ENCODE measurements around the gene BTBD9.

BTBD9 gene

DNA sequence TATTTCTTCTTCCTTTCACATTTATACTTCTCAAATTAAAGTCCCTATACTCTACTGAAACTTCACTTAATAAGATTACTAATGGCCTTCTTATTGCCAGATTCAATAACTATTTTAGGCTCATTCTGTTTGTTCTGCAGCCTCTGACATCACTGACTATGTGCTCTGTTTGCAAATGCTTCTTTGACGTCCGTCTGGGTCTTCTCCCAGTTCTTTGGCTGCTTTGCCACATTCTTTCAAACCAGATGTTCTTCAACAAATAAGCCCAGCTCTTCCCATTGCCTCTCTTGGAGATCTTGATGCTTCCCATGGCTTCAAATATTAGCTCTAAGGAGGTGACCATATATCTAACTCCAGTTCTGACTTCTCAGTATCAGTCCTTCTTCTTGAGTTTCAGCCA is 117.4 kb downstream of the BTBD9 start:
- Histone ChIP-seq H4K20me1 (ENCODE audit: insufficient read depth, low read length) (no peaks in the 10 kb centered on the region), H3K27ac (ENCODE audit: low read length) (no peak overlapping the region), H3K36me3 (ENCODE audit: insufficient read depth, low read length) (no peaks in the 10 kb centered on the region), H3K9me3 (ENCODE audit: insufficient read depth, low read length, severe bottlenecking) (peaks cover 6% of the 10 kb centered on the region), H3K27me3 (ENCODE audit: insufficient read depth, low read length, poor library complexity) (no peaks in the 10 kb centered on the region), H3K4me2 (ENCODE audit: insufficient read depth, low read length) (no peak overlapping the region), H3K4me1 (ENCODE audit: insufficient read depth, low read length) (no peaks in the 10 kb centered on the region), H3K9ac (ENCODE audit: low read depth, low read length) (no peak overlapping the region), H3K79me2 (ENCODE audit: insufficient read depth, low read length) (no peaks in the 10 kb centered on the region), H3K4me3 (ENCODE audit: low read depth in 1 of 2, low read length in 2 of 2) (no peak overlapping the region), H2AFZ (ENCODE audit: low read depth, low read length) (no peak overlapping the region)
- ATAC-seq (ENCODE audit: insufficient read depth, low read depth) (no peak), DNase-seq (no peak)
- no peak for TF ChIP-seq CTCF (IDR thresholded peaks at IDR 0.05; ENCODE audit: borderline replicate concordance, extremely low read depth, low read length, poor library complexity, severe bottlenecking)
- TF ChIP-seq EZH2 (IDR thresholded peaks at IDR 0.05; ENCODE audit: borderline replicate concordance, low read depth, low read length, severe bottlenecking), result no peak

- H3K9ac ChIP-seq (ENCODE audit: low read depth, low read length), result no peak overlapping the region
- no peak overlapping the region for H3K4me3 ChIP-seq (ENCODE audit: low read depth in 1 of 2, low read length in 2 of 2)
- H2AFZ ChIP-seq (ENCODE audit: low read depth, low read length), result no peak overlapping the region
- no peaks in the 10 kb centered on the region for H3K27me3 ChIP-seq (ENCODE audit: insufficient read depth, low read length, poor library complexity)
- H3K9me3 ChIP-seq (ENCODE audit: insufficient read depth, low read length, severe bottlenecking), result no peaks in the 10 kb centered on the region
- H3K27ac ChIP-seq (ENCODE audit: low read length), result no peak overlapping the region
- H4K20me1 ChIP-seq (ENCODE audit: insufficient read depth, low read length), result no peaks in the 10 kb centered on the region
- no peaks in the 10 kb centered on the region for H3K36me3 ChIP-seq (ENCODE audit: insufficient read depth, low read length)
- no peaks in the 10 kb centered on the region for H3K4me1 ChIP-seq (ENCODE audit: insufficient read depth, low read length)
- no peak overlapping the region for H3K4me2 ChIP-seq (ENCODE audit: insufficient read depth, low read length)
- no peak for ATAC-seq (ENCODE audit: insufficient read depth, low read depth)
- no peak for DNase-seq
- no peak for TF ChIP-seq CTCF (IDR thresholded peaks at IDR 0.05; ENCODE audit: borderline replicate concordance, extremely low read depth, low read length, poor library complexity, severe bottlenecking)
- H3K79me2 ChIP-seq (ENCODE audit: insufficient read depth, low read length), result no peaks in the 10 kb centered on the region
Observed at GRCh38 chr6:38518511-38519304, 121.0 kb downstream of the BTBD9 start.

- Histone ChIP-seq H2AFZ (ENCODE audit: low read depth, low read length) (no peak overlapping the region), H3K4me2 (ENCODE audit: insufficient read depth, low read length) (no peak overlapping the region), H3K79me2 (ENCODE audit: insufficient read depth, low read length) (no peaks in the 10 kb centered on the region), H3K27ac (ENCODE audit: low read length) (no peak overlapping the region), H4K20me1 (ENCODE audit: insufficient read depth, low read length) (no peaks in the 10 kb centered on the region), H3K4me3 (ENCODE audit: low read depth in 1 of 2, low read length in 2 of 2) (no peak overlapping the region), H3K36me3 (ENCODE audit: insufficient read depth, low read length) (no peaks in the 10 kb centered on the region), H3K9me3 (ENCODE audit: insufficient read depth, low read length, severe bottlenecking) (no peaks in the 10 kb centered on the region), H3K27me3 (ENCODE audit: insufficient read depth, low read length, poor library complexity) (no peaks in the 10 kb centered on the region), H3K4me1 (ENCODE audit: insufficient read depth, low read length) (no peaks in the 10 kb centered on the region), H3K9ac (ENCODE audit: low read depth, low read length) (no peak overlapping the region)
- no peak for DNase-seq
- ATAC-seq (ENCODE audit: insufficient read depth, low read depth), result no peak
- TF ChIP-seq EZH2 (IDR thresholded peaks at IDR 0.05; ENCODE audit: borderline replicate concordance, low read depth, low read length, severe bottlenecking) (no peak), CTCF (IDR thresholded peaks at IDR 0.05; ENCODE audit: borderline replicate concordance, extremely low read depth, low read length, poor library complexity, severe bottlenecking) (no peak)
Observed at GRCh38 chr6:38517005-38517404, 122.7 kb downstream of the BTBD9 start.

Data from DND-41 (cell line).